HepG2 (cell line): Measurements from ENCODE around the gene ZNF26. TPM values are rescaled to one million over a fixed set of nuclear protein-coding genes. Genes with fewer than 3 reads are reported as not detected.
A peak's percentile ranks its signal among the peaks of the same experiment; 100 is the strongest.

Experiments used
- BRCA1 ChIP-seq: sonication (generic); formaldehyde crosslinking; IDR thresholded peaks from 2 replicates; pipeline ENCODE4 v1.4.0; 2020; ENCODE audit warnings: missing genetic modification reagents
- BRD4 ChIP-seq: sonication (generic); formaldehyde crosslinking; IDR thresholded peaks from 2 replicates; pipeline ENCODE4 v1.4.0; 2020; ENCODE audit warnings: missing genetic modification reagents
- DMAP1 ChIP-seq: IDR thresholded peaks from 2 replicates; pipeline ENCODE4 v1.6.1; 2016
- HNF4A ChIP-seq: sonication (generic); formaldehyde crosslinking; IDR thresholded peaks from 2 replicates; pipeline ENCODE4 v1.4.0; 2020; ENCODE audit warnings: missing genetic modification reagents
- IKZF4 ChIP-seq: sonication (generic); formaldehyde crosslinking; IDR thresholded peaks from 2 replicates; pipeline ENCODE4 v1.5.1; 2020; ENCODE audit warnings: borderline replicate concordance, mild to moderate bottlenecking, low read depth, missing genetic modification reagents; ENCODE audit errors: not compliant biosample characterization
- POLR2A ChIP-seq, 2 experiments: IDR thresholded peaks; 2 replicates each; pipeline ENCODE4 v1.6.1; 2011; ENCODE audit warnings: low read depth in 2 of 2, low read length in 2 of 2, mild to moderate bottlenecking in 1 of 2, moderate library complexity in 1 of 2; ENCODE audit not compliant: insufficient read depth in 1 of 2
- RAD51 ChIP-seq: fragments of 450-650 bp; IDR thresholded peaks from 2 replicates; pipeline ENCODE4 v1.6.1; 2016; ENCODE audit warnings: borderline replicate concordance
- SAP130 ChIP-seq: IDR thresholded peaks from 2 replicates; pipeline ENCODE4 v1.6.1; 2016; ENCODE audit warnings: low read depth
- TOE1 ChIP-seq: sonication (generic); formaldehyde crosslinking; IDR thresholded peaks from 2 replicates; pipeline ENCODE4 v1.4.0; 2020; ENCODE audit warnings: mild to moderate bottlenecking, missing genetic modification reagents
- YY1 ChIP-seq: IDR thresholded peaks from 2 replicates; pipeline ENCODE4 v1.6.1; 2011; ENCODE audit warnings: low read length, low read depth, moderate library complexity, mild to moderate bottlenecking; ENCODE audit not compliant: insufficient read depth, insufficient replicate concordance
- ZBTB44 ChIP-seq: sonication (generic); formaldehyde crosslinking; IDR thresholded peaks from 2 replicates; pipeline ENCODE4 v1.4.0; 2020; ENCODE audit warnings: missing genetic modification reagents
- ZFX ChIP-seq: sonication (generic); formaldehyde crosslinking; IDR thresholded peaks from 2 replicates; pipeline ENCODE4 v1.4.0; 2020; ENCODE audit warnings: mild to moderate bottlenecking, low read depth, missing genetic modification reagents, moderate library complexity
- ZFYVE20 ChIP-seq: sonication (generic); formaldehyde crosslinking; IDR thresholded peaks from 2 replicates; pipeline ENCODE4 v1.8.0; 2023; ENCODE audit warnings: low read depth, mild to moderate bottlenecking, moderate library complexity, missing genetic modification reagents, borderline replicate concordance
- ZNF292 ChIP-seq: sonication (generic); formaldehyde crosslinking; IDR thresholded peaks from 2 replicates; pipeline ENCODE4 v1.8.1; 2022; ENCODE audit warnings: mild to moderate bottlenecking, low read depth, missing genetic modification reagents, borderline replicate concordance
- ZNF350 ChIP-seq: sonication (generic); formaldehyde crosslinking; IDR thresholded peaks from 2 replicates; pipeline ENCODE4 v1.4.0; 2020; ENCODE audit warnings: mild to moderate bottlenecking, low read depth, missing genetic modification reagents, borderline replicate concordance
- ZNF549 ChIP-seq: sonication (generic); formaldehyde crosslinking; IDR thresholded peaks from 2 replicates; pipeline ENCODE4 v1.5.0; 2020; ENCODE audit warnings: missing genetic modification reagents
- ZNF614 ChIP-seq: IDR thresholded peaks from 2 replicates; pipeline ENCODE4 v1.6.1; 2018; ENCODE audit warnings: missing biosample characterization, missing genetic modification reagents, inconsistent platforms, borderline replicate concordance
- ZNF619 ChIP-seq: sonication (generic); formaldehyde crosslinking; IDR thresholded peaks from 2 replicates; pipeline ENCODE4 v1.4.0; 2020; ENCODE audit warnings: mild to moderate bottlenecking, missing genetic modification reagents
- ZNF678 ChIP-seq: sonication (generic); formaldehyde crosslinking; IDR thresholded peaks from 2 replicates; pipeline ENCODE4 v1.4.0; 2020; ENCODE audit warnings: mild to moderate bottlenecking, missing genetic modification reagents
- ZNF703 ChIP-seq: sonication (generic); formaldehyde crosslinking; IDR thresholded peaks from 2 replicates; pipeline ENCODE4 v1.5.1; 2020; ENCODE audit warnings: missing genetic modification reagents, mild to moderate bottlenecking, moderate library complexity, borderline replicate concordance
- ZNF788 ChIP-seq: sonication (generic); formaldehyde crosslinking; IDR thresholded peaks from 2 replicates; pipeline ENCODE4 v1.5.0; 2020; ENCODE audit warnings: mild to moderate bottlenecking, missing genetic modification reagents, borderline replicate concordance
- ZNF879 ChIP-seq: sonication (generic); formaldehyde crosslinking; IDR thresholded peaks from 2 replicates; pipeline ENCODE4 v1.8.1; 2023; ENCODE audit warnings: missing genetic modification reagents
- ZNF891 ChIP-seq: sonication (generic); formaldehyde crosslinking; IDR thresholded peaks from 2 replicates; pipeline ENCODE4 v1.5.0; 2020; ENCODE audit warnings: mild to moderate bottlenecking, missing genetic modification reagents
- polyA plus RNA-seq, 8 experiments: library from polyadenylated mRNA; depleted of rRNA in 3 of 8; stranded (reverse) in 7 of 8; unstranded in 1 of 8; fragments of >200 nt; fragmentation: Illumina TruSeq in 4 of 8; extraction: Trizol in 4 of 8; gene quantifications; 2 replicates each; pipeline versions ENCODE4 v1.2.1 to v1.2.3, GENCODE V29; 2011 to 2016; ENCODE audit warnings: low read depth in 4 of 8, missing spikeins in 1 of 8, mixed read lengths in 1 of 8; ENCODE audit not compliant: insufficient read depth in 1 of 8
- total RNA-seq, 5 experiments: library from RNA; depleted of rRNA; stranded (reverse); fragments of >200 nt; fragmentation: Illumina TruSeq; extraction: Trizol; gene quantifications; 2 replicates each; pipeline ENCODE4 v1.2.3, GENCODE V29; 2016; ENCODE audit warnings: low read depth in 1 of 5
- TF ChIP-seq, protein P1 (sequence below): sonication (generic); formaldehyde crosslinking; IDR thresholded peaks from 2 replicates; pipeline ENCODE4 v1.5.0; 2020; ENCODE audit warnings: missing genetic modification reagents
- TF ChIP-seq, protein P2 (sequence below): sonication (generic); formaldehyde crosslinking; IDR thresholded peaks from 2 replicates; pipeline ENCODE4 v1.8.0; 2022; ENCODE audit warnings: mild to moderate bottlenecking, missing genetic modification reagents, moderate library complexity
- TF ChIP-seq, protein P3 (sequence below): sonication (generic); IDR thresholded peaks from 2 replicates; pipeline ENCODE4 v1.6.1; 2016; ENCODE audit warnings: low read depth, borderline replicate concordance

The ZNF26 gene
- total and polyA plus RNA-seq, 2 of the 13 experiments (the other 11 are each of a cell fraction or from before 2014, with no cell fraction given), result 3.8 to 6.5 TPM

- 0 out of 2 replicates have a peak, but pooled peaks have one; percentile 28 for TF ChIP-seq ZNF788 (CRISPR knock-in tag)
- no peak for TF ChIP-seq ZNF879 (CRISPR knock-in tag)
- no peak for TF ChIP-seq ZBTB44
- peak; percentile 13; the same call in 1 of the 2 replicates for TF ChIP-seq ZFX
- no peak for TF ChIP-seq HNF4A (CRISPR knock-in tag)
- TF ChIP-seq TOE1 (CRISPR knock-in tag), result no peak
- no peak for TF ChIP-seq ZNF678 (CRISPR knock-in tag)
- TF ChIP-seq ZNF292 (CRISPR knock-in tag), result no peak
- no peak for TF ChIP-seq ZNF614 (CRISPR knock-in tag)
- TF ChIP-seq, protein P1, sequence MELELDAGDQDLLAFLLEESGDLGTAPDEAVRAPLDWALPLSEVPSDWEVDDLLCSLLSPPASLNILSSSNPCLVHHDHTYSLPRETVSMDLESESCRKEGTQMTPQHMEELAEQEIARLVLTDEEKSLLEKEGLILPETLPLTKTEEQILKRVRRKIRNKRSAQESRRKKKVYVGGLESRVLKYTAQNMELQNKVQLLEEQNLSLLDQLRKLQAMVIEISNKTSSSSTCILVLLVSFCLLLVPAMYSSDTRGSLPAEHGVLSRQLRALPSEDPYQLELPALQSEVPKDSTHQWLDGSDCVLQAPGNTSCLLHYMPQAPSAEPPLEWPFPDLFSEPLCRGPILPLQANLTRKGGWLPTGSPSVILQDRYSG (CRISPR knock-in tag), result 0 out of 2 replicates have a peak, but pooled peaks have one; percentile 50
- TF ChIP-seq IKZF4 (CRISPR knock-in tag), result no peak
- TF ChIP-seq BRD4 (CRISPR knock-in tag), result 0 out of 2 replicates have a peak, but pooled peaks have one; percentile 22
- no peak for TF ChIP-seq ZFYVE20 (CRISPR knock-in tag)
- peak; percentile 5; the same call in 1 of the 2 replicates for TF ChIP-seq SAP130 (CRISPR knock-in tag)
- TF ChIP-seq ZNF350, result peak; percentile 62; the same call in 1 of the 2 replicates
- no peak for TF ChIP-seq RAD51
- no peak for TF ChIP-seq ZNF703 (CRISPR knock-in tag)
- 0 out of 2 replicates have a peak, but pooled peaks have one; percentile 35 for TF ChIP-seq ZNF619 (CRISPR knock-in tag)
- TF ChIP-seq, protein P2, sequence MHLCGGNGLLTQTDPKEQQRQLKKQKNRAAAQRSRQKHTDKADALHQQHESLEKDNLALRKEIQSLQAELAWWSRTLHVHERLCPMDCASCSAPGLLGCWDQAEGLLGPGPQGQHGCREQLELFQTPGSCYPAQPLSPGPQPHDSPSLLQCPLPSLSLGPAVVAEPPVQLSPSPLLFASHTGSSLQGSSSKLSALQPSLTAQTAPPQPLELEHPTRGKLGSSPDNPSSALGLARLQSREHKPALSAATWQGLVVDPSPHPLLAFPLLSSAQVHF (CRISPR knock-in tag), result no peak
- TF ChIP-seq ZNF549 (CRISPR knock-in tag), result no peak
- peak; percentile 17; the same call in 1 of the 2 replicates for TF ChIP-seq BRCA1 (CRISPR knock-in tag)
- TF ChIP-seq, protein P3, sequence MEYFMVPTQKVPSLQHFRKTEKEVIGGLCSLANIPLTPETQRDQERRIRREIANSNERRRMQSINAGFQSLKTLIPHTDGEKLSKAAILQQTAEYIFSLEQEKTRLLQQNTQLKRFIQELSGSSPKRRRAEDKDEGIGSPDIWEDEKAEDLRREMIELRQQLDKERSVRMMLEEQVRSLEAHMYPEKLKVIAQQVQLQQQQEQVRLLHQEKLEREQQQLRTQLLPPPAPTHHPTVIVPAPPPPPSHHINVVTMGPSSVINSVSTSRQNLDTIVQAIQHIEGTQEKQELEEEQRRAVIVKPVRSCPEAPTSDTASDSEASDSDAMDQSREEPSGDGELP, result no peak
- TF ChIP-seq POLR2A (IDR thresholded peaks at IDR 0.05; ENCODE audit: insufficient read depth in 1 of 2, low read depth in 2 of 2, low read length in 2 of 2), result peak in 1 of 2 experiments; percentile 70; a peak in 3 of 4 replicates
- peak; percentile 28; the same call in 1 of the 2 replicates for TF ChIP-seq ZNF891 (CRISPR knock-in tag)
- peak; percentile 41 for TF ChIP-seq DMAP1 (CRISPR knock-in tag)
- no peak for TF ChIP-seq YY1
Measured at GRCh38 chr12:132955094-132956010, 30.8 kb upstream of the ZNF26 start (continued).
